ENCODE data around the gene XPO6.

The XPO6 gene

DNA sequence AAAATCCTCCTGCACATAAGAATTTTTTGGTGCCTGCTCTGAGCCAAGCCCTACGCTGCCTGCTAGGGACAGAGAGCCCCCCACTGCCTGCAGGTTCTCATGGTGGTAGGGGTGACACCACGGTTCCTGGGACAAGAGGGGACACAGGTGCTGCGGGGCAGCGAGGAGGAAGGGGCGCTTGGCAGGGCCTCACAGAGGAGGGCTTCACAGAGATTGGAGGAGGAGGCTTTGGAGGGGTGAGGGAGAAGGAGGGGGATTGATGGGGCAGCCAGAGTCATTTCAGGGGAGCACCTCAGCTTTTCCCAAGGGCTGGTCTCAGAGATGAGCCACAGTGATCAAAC lies 118.4 kb downstream of the XPO6 start:
- Histone ChIP-seq H3K79me2 (ENCODE audit: insufficient read depth, low read length) (no peaks in the 10 kb centered on the region), H3K9ac (ENCODE audit: low read depth, low read length, poor library complexity, severe bottlenecking) (no peak overlapping the region), H2AFZ (ENCODE audit: low read length) (no peak overlapping the region), H3K4me2 (ENCODE audit: low read depth, low read length, poor library complexity, severe bottlenecking) (no peak overlapping the region), H3K4me1 (ENCODE audit: insufficient read depth, low read length, poor library complexity, severe bottlenecking) (no peaks in the 10 kb centered on the region), H3K36me3 (ENCODE audit: insufficient read depth, low read length) (peaks cover 16% of the 10 kb centered on the region; the same call in 1 of the 2 replicates), H3K4me3 (ENCODE audit: low read length, poor library complexity, severe bottlenecking) (no peak overlapping the region), H3K9me2 (replicated peaks; ENCODE audit: low read depth, low read length) (no peaks in the 10 kb centered on the region), H3K9me3 (ENCODE audit: insufficient read depth, low read depth, low read length) (no peaks in the 10 kb centered on the region), H4K20me1 (ENCODE audit: insufficient read depth, low read length, poor library complexity, severe bottlenecking) (no peaks in the 10 kb centered on the region), H3F3A (ENCODE audit: low read depth) (no peaks in the 10 kb centered on the region), H3K27me3 (ENCODE audit: insufficient read depth, low read length, poor library complexity, severe bottlenecking) (no peaks in the 10 kb centered on the region)
- TF ChIP-seq, protein P1, sequence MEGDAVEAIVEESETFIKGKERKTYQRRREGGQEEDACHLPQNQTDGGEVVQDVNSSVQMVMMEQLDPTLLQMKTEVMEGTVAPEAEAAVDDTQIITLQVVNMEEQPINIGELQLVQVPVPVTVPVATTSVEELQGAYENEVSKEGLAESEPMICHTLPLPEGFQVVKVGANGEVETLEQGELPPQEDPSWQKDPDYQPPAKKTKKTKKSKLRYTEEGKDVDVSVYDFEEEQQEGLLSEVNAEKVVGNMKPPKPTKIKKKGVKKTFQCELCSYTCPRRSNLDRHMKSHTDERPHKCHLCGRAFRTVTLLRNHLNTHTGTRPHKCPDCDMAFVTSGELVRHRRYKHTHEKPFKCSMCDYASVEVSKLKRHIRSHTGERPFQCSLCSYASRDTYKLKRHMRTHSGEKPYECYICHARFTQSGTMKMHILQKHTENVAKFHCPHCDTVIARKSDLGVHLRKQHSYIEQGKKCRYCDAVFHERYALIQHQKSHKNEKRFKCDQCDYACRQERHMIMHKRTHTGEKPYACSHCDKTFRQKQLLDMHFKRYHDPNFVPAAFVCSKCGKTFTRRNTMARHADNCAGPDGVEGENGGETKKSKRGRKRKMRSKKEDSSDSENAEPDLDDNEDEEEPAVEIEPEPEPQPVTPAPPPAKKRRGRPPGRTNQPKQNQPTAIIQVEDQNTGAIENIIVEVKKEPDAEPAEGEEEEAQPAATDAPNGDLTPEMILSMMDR (conservative IDR thresholded peaks at IDR 0.05; ENCODE audit: low read length) = no peak
- TF ChIP-seq EZH2phosphoT487 (IDR thresholded peaks at IDR 0.05; ENCODE audit: borderline replicate concordance) = no peak

DNA sequence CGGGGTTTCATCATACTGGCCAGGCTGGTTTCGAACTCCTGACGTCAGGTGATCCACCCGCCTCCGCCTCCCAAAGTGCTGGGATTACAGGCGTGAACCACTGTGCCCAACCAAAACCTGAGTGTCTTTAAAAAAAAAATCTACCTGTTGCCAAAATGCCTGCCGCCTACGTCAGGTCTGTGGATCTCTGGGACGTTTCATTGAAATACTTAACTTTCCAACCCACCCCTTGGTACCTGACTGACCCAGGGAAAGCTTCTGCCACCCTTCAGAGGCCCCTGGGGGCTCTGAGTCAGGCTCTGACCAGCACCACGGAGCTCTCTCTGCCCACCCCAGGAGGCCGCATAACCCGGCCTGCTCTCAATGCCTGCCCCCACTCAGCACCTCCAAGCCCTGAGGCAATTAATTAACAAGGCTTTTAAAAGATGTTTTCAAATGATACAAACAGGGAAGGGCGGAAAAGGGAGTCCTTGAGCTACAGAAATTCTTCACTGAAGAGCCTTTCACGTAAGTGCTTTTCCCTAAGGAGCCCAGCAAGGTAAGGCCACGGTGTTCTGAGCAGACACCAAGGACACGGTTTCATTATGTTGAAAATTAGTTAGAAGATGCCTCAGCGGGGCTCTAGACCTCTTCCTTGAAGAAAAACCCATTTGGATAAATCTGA lies 118.9 kb downstream of the XPO6 start:
- H2AFZ ChIP-seq (ENCODE audit: low read length) = no peak overlapping the region
- no peaks in the 10 kb centered on the region for H3K27me3 ChIP-seq (ENCODE audit: insufficient read depth, low read length, poor library complexity, severe bottlenecking)
- H3K4me2 ChIP-seq (ENCODE audit: low read depth, low read length, poor library complexity, severe bottlenecking) = no peak overlapping the region
- H4K20me1 ChIP-seq (ENCODE audit: insufficient read depth, low read length, poor library complexity, severe bottlenecking) = no peaks in the 10 kb centered on the region
- H3K9ac ChIP-seq (ENCODE audit: low read depth, low read length, poor library complexity, severe bottlenecking) = no peak overlapping the region
- H3F3A ChIP-seq (ENCODE audit: low read depth) = no peaks in the 10 kb centered on the region
- no peaks in the 10 kb centered on the region for H3K9me2 ChIP-seq (replicated peaks; ENCODE audit: low read depth, low read length)
- no peaks in the 10 kb centered on the region for H3K4me1 ChIP-seq (ENCODE audit: insufficient read depth, low read length, poor library complexity, severe bottlenecking)
- H3K79me2 ChIP-seq (ENCODE audit: insufficient read depth, low read length) = no peaks in the 10 kb centered on the region
- H3K36me3 ChIP-seq (ENCODE audit: insufficient read depth, low read length) = peaks cover 11% of the 10 kb centered on the region; the same call in 1 of the 2 replicates
- H3K9me3 ChIP-seq (ENCODE audit: insufficient read depth, low read depth, low read length) = no peaks in the 10 kb centered on the region
- H3K4me3 ChIP-seq (ENCODE audit: low read length, poor library complexity, severe bottlenecking) = no peak overlapping the region
- TF ChIP-seq, protein P1 (conservative IDR thresholded peaks at IDR 0.05; ENCODE audit: low read length) = no peak
- TF ChIP-seq EZH2phosphoT487 (IDR thresholded peaks at IDR 0.05; ENCODE audit: borderline replicate concordance) = no peak

GRCh38 chr16:28091656-28092055 lies 120.1 kb downstream of the XPO6 start:
- Histone ChIP-seq H3K9me3 (ENCODE audit: insufficient read depth, low read depth, low read length) (no peaks in the 10 kb centered on the region), H3K9me2 (replicated peaks; ENCODE audit: low read depth, low read length) (no peaks in the 10 kb centered on the region), H3K4me2 (ENCODE audit: low read depth, low read length, poor library complexity, severe bottlenecking) (no peak overlapping the region), H3K27me3 (ENCODE audit: insufficient read depth, low read length, poor library complexity, severe bottlenecking) (no peaks in the 10 kb centered on the region), H3K4me3 (ENCODE audit: low read length, poor library complexity, severe bottlenecking) (no peak overlapping the region), H2AFZ (ENCODE audit: low read length) (no peak overlapping the region), H4K20me1 (ENCODE audit: insufficient read depth, low read length, poor library complexity, severe bottlenecking) (no peaks in the 10 kb centered on the region), H3K4me1 (ENCODE audit: insufficient read depth, low read length, poor library complexity, severe bottlenecking) (no peaks in the 10 kb centered on the region), H3K36me3 (ENCODE audit: insufficient read depth, low read length) (0 out of 2 replicates have a peak, but pooled peaks cover 2% of the 10 kb centered on the region), H3F3A (ENCODE audit: low read depth) (no peaks in the 10 kb centered on the region), H3K9ac (ENCODE audit: low read depth, low read length, poor library complexity, severe bottlenecking) (no peak overlapping the region), H3K79me2 (ENCODE audit: insufficient read depth, low read length) (no peaks in the 10 kb centered on the region)
- TF ChIP-seq, protein P1 (conservative IDR thresholded peaks at IDR 0.05; ENCODE audit: low read length) = no peak
- TF ChIP-seq EZH2phosphoT487 (IDR thresholded peaks at IDR 0.05; ENCODE audit: borderline replicate concordance) = no peak
